HEK293 (cell line): Measurements from ENCODE around the gene SCN7A.

Source experiments
- CTCF ChIA-PET: fragments of 350-600 bp; formaldehyde crosslinking; extraction: SDS; loops from one replicate; lab custom pipeline; 2021; ENCODE audit warnings: antibody characterized with exemption; lab: Yijun Ruan, JAX
- POLR2A ChIA-PET: fragments of 300-600 bp; formaldehyde crosslinking; extraction: SDS; loops from one replicate; lab custom pipeline; 2020; ENCODE audit warnings: antibody characterized with exemption, inconsistent platforms; lab: Yijun Ruan, JAX
- H3K27ac ChIP-seq: fragments of 200-500 bp; sonication (Bioruptor generic); 2 replicates; pipeline ENCODE4 v1.5.1; 2014; ENCODE audit warnings: low read depth, low read length, control low read depth, inconsistent platforms; ENCODE audit errors: extremely low read depth
- H3K36me3 ChIP-seq, 2 experiments: fragments of 200-500 bp in 1 of 2; sonication (Bioruptor generic) in 1 of 2; 1 replicate in 1 of 2; 2 replicates in 1 of 2; pipeline ENCODE4 v1.5.1; 2014 to 2017; ENCODE audit warnings: inconsistent platforms in 2 of 2, low read length in 2 of 2; ENCODE audit not compliant: control insufficient read depth in 2 of 2, insufficient read depth in 1 of 2
- H3K4me1 ChIP-seq: fragments of 200-500 bp; sonication (Bioruptor generic); 2 replicates; pipeline ENCODE4 v1.5.1; 2014; ENCODE audit warnings: mild to moderate bottlenecking, low read length, inconsistent platforms; ENCODE audit not compliant: control insufficient read depth, insufficient read depth
- H3K4me3 ChIP-seq: 2 replicates; pipeline ENCODE4 v1.5.1; 2011; ENCODE audit warnings: low read depth, mild to moderate bottlenecking, control low read depth, low read length, moderate library complexity
- H3K9me3 ChIP-seq: fragments of 200-500 bp; sonication (Bioruptor generic); 2 replicates; pipeline ENCODE4 v1.5.1; 2014; ENCODE audit warnings: low read depth, low read length, inconsistent platforms; ENCODE audit not compliant: control insufficient read depth, insufficient read depth
- KLF10 ChIP-seq: fragments of 450-650 bp; IDR thresholded peaks from 2 replicates; pipeline ENCODE4 v1.5.1; 2018; ENCODE audit warnings: missing biosample characterization, mild to moderate bottlenecking, missing genetic modification characterization
- OSR2 ChIP-seq: fragments of 450-650 bp; formaldehyde crosslinking; IDR thresholded peaks from 2 replicates; pipeline ENCODE4 v1.5.1; 2016; ENCODE audit warnings: missing biosample characterization, missing genetic modification characterization
- SETDB1 ChIP-seq: IDR thresholded peaks from one replicate; pipeline ENCODE4 v1.6.1; 2017; ENCODE audit warnings: mild to moderate bottlenecking, low read length, moderate library complexity, mixed read lengths; ENCODE audit not compliant: insufficient read length
- TCF7L2 ChIP-seq: IDR thresholded peaks from 2 replicates; pipeline ENCODE4 v1.6.1; 2011; ENCODE audit warnings: low read depth, mild to moderate bottlenecking, inconsistent platforms, low read length, moderate library complexity, borderline replicate concordance
- YY2 ChIP-seq: fragments of 450-650 bp; formaldehyde crosslinking; IDR thresholded peaks from 2 replicates; pipeline ENCODE4 v1.5.1; 2016; ENCODE audit warnings: missing biosample characterization, missing genetic modification characterization
- ZNF114 ChIP-seq: fragments of 450-650 bp; formaldehyde crosslinking; IDR thresholded peaks from 2 replicates; pipeline ENCODE4 v1.5.0; 2017; ENCODE audit warnings: missing biosample characterization, missing genetic modification characterization
- ZNF132 ChIP-seq: fragments of 450-650 bp; formaldehyde crosslinking; IDR thresholded peaks from 2 replicates; pipeline ENCODE4 v1.5.1; 2017; ENCODE audit warnings: missing biosample characterization, missing genetic modification characterization, borderline replicate concordance
- ZNF133 ChIP-seq: fragments of 450-650 bp; formaldehyde crosslinking; IDR thresholded peaks from 2 replicates; pipeline ENCODE4 v1.5.1; 2016; ENCODE audit warnings: missing biosample characterization, missing genetic modification characterization
- ZNF239 ChIP-seq: fragments of 450-650 bp; formaldehyde crosslinking; IDR thresholded peaks from 2 replicates; pipeline ENCODE4 v1.5.1; 2016; ENCODE audit warnings: missing biosample characterization, missing genetic modification characterization
- ZNF248 ChIP-seq: fragments of 450-650 bp; formaldehyde crosslinking; IDR thresholded peaks from 2 replicates; pipeline ENCODE4 v1.5.1; 2017; ENCODE audit warnings: missing biosample characterization, missing genetic modification characterization
- ZNF335 ChIP-seq: fragments of 450-650 bp; formaldehyde crosslinking; conservative IDR thresholded peaks from 2 replicates; pipeline ENCODE4 v1.5.1; 2016; ENCODE audit warnings: missing biosample characterization, missing genetic modification characterization
- ZNF416 ChIP-seq: fragments of 450-650 bp; formaldehyde crosslinking; IDR thresholded peaks from 2 replicates; pipeline ENCODE4 v1.5.1; 2016; ENCODE audit warnings: missing biosample characterization, missing genetic modification characterization
- ZNF426 ChIP-seq: fragments of 450-650 bp; formaldehyde crosslinking; IDR thresholded peaks from 2 replicates; pipeline ENCODE4 v1.5.1; 2017; ENCODE audit warnings: missing biosample characterization, missing genetic modification characterization, mild to moderate bottlenecking, inconsistent platforms, moderate library complexity
- ZNF488 ChIP-seq: fragments of 450-650 bp; formaldehyde crosslinking; IDR thresholded peaks from 2 replicates; pipeline ENCODE4 v1.5.1; 2016; ENCODE audit warnings: missing biosample characterization, missing genetic modification characterization
- ZNF747 ChIP-seq: fragments of 450-650 bp; formaldehyde crosslinking; IDR thresholded peaks from 2 replicates; pipeline ENCODE4 v1.5.1; 2016; ENCODE audit warnings: missing biosample characterization, missing genetic modification characterization
- ZNF777 ChIP-seq: fragments of 450-650 bp; formaldehyde crosslinking; IDR thresholded peaks from 2 replicates; pipeline ENCODE4 v1.5.1; 2017; ENCODE audit warnings: missing biosample characterization, missing genetic modification characterization, borderline replicate concordance
- ZNF791 ChIP-seq: fragments of 450-650 bp; formaldehyde crosslinking; IDR thresholded peaks from 2 replicates; pipeline ENCODE4 v1.5.1; 2016; ENCODE audit warnings: missing biosample characterization, missing genetic modification characterization
- ZNF830 ChIP-seq: fragments of 450-650 bp; IDR thresholded peaks from 2 replicates; pipeline ENCODE4 v1.5.0; 2018; ENCODE audit warnings: missing biosample characterization, missing genetic modification characterization, low read depth, mild to moderate bottlenecking, moderate library complexity
- TF ChIP-seq, protein P1 (sequence below): fragments of 450-650 bp; formaldehyde crosslinking; conservative IDR thresholded peaks from 2 replicates; pipeline ENCODE4 v1.5.1; 2016; ENCODE audit warnings: low read depth, missing biosample characterization, missing genetic modification characterization

Gene SCN7A

DNA sequence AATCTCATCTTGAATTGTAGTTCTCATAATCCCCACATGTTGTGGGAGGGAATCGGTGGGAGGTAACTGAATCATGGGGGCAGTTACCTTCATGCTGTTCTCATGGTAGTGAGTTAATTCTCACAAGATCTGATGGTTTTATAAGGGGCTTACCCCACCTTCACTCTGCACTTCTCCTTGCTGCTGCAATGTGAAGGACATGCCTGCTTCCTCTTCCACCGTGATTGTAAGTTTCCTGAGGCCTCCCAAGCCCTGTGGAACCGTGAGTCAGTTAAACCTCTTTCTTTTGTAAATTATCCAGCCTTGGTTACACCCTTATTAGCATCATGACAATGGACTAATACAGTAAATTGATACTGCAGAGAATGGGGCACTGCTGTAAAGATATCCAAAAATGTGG lies 57.9 kb downstream of the SCN7A start:
- no peaks in the 10 kb centered on the region for H3K9me3 ChIP-seq
- ChIA-PET CTCF (interaction anchor here (0.6 kb wide), 1 partner anchor 856 kb away, joined by 5 read pairs; no protein-coding TSS in a partner anchor), POLR2A (no interaction called here)
- no peaks in the 10 kb centered on the region for H3K36me3 ChIP-seq
- H3K4me3 ChIP-seq, result no peak overlapping the region
- H3K4me1 ChIP-seq, result no peaks in the 10 kb centered on the region
- TF ChIP-seq ZNF132 (tag by site-specific recombination) (no peak), OSR2 (tag by site-specific recombination) (no peak), ZNF777 (tag by site-specific recombination) (no peak), SETDB1 (no peak), ZNF488 (tag by site-specific recombination) (no peak), ZNF114 (tag by site-specific recombination) (no peak), ZNF335 (tag by site-specific recombination) (no peak), ZNF791 (tag by site-specific recombination) (no peak), ZNF830 (tag by site-specific recombination) (no peak), KLF10 (no peak), ZNF426 (tag by site-specific recombination) (no peak), ZNF239 (no peak), ZNF747 (no peak), ZNF416 (tag by site-specific recombination) (no peak), TCF7L2 (no peak)
- TF ChIP-seq, protein P1, sequence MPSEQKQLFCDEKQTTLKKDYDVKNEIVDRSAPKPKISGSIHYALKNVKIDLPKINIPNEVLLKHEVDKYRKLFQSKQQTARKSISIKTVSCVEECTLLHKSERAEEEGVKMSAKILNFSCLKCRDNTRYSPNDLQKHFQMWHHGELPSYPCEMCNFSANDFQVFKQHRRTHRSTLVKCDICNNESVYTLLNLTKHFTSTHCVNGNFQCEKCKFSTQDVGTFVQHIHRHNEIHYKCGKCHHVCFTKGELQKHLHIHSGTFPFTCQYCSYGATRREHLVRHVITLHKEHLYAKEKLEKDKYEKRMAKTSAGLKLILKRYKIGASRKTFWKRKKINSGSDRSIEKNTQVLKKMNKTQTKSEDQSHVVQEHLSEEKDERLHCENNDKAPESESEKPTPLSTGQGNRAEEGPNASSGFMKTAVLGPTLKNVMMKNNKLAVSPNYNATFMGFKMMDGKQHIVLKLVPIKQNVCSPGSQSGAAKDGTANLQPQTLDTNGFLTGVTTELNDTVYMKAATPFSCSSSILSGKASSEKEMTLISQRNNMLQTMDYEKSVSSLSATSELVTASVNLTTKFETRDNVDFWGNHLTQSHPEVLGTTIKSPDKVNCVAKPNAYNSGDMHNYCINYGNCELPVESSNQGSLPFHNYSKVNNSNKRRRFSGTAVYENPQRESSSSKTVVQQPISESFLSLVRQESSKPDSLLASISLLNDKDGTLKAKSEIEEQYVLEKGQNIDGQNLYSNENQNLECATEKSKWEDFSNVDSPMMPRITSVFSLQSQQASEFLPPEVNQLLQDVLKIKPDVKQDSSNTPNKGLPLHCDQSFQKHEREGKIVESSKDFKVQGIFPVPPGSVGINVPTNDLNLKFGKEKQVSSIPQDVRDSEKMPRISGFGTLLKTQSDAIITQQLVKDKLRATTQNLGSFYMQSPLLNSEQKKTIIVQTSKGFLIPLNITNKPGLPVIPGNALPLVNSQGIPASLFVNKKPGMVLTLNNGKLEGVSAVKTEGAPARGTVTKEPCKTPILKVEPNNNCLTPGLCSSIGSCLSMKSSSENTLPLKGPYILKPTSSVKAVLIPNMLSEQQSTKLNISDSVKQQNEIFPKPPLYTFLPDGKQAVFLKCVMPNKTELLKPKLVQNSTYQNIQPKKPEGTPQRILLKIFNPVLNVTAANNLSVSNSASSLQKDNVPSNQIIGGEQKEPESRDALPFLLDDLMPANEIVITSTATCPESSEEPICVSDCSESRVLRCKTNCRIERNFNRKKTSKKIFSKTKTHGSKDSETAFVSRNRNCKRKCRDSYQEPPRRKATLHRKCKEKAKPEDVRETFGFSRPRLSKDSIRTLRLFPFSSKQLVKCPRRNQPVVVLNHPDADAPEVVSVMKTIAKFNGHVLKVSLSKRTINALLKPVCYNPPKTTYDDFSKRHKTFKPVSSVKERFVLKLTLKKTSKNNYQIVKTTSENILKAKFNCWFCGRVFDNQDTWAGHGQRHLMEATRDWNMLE (tag by site-specific recombination), result no peak
- H3K27ac ChIP-seq, result no peak overlapping the region

DNA sequence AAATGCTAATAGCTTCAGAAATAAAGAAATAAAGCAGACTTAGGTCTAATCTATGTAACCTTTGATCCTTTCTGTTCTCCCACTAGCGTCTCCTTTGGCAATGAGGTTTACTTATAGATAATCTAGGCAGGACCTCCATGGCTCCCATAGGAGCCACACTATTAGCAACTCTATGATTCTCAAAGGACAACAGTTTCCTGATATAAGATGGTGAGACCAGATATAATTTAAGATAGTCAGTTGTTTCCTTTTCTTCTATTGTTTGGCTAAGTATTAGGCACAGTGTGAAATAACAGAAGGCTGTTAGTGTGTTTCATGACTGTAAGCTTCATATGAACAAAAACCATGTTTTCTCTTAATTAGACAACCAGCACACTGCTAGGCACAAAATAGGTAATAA lies 59.6 kb downstream of the SCN7A start:
- TF ChIP-seq ZNF133 (tag by site-specific recombination) (no peak), ZNF248 (tag by site-specific recombination) (no peak), YY2 (tag by site-specific recombination) (no peak)
- no peaks in the 10 kb centered on the region for H3K9me3 ChIP-seq
- H3K4me1 ChIP-seq, result no peaks in the 10 kb centered on the region
- H3K4me3 ChIP-seq, result no peak overlapping the region
- ChIA-PET POLR2A (no interaction called here), CTCF (no interaction called here)
- no peaks in the 10 kb centered on the region for H3K36me3 ChIP-seq
- H3K27ac ChIP-seq, result no peak overlapping the region
